ENCODE data around the gene GHSR. TPM values are rescaled to one million over a fixed set of nuclear protein-coding genes. Genes with fewer than 3 reads are reported as not detected.

The GHSR gene
- polyA plus RNA-seq, 1 donor from 2014 or later: not detected

DNA sequence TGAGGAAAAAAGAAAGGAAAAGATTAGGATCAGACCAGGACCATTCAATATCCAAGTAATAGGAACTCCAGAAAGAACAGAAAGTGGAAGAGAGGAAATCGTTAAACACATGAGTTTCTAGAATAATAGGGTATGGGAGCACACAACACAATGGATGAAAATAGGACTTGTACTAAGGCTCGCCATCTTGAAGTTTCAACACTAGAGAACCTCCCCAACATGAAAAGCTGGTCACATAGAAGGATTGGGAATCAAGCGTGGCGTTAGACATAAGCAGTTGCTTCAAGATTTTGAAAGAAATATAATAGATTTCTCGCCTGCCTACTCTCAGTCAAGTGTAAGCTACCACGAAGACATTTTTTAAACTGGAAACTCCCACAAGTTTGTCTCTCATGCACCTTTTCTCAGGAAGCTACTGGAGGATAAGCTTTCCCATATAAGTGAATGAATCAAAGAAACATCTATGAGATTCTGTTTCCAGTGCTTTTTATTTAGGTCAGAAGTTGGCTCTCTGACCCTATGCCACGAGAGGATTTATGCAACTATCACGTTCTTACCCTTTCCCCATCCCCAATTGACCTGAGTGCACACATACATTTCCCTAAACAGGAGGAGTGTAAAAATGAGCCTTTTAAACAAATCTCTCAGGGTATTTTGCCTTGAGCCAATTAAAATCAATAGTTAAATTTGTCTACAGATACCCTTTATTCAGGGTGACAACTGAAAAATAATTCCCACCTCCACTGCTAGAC lies 45.2 kb downstream of the GHSR start:
- no peaks in the 10 kb centered on the region for H3K9me2 ChIP-seq (ENCODE audit: insufficient read depth, low read length)
- H4K20me1 ChIP-seq (ENCODE audit: insufficient read depth): no peaks in the 10 kb centered on the region
- TF ChIP-seq REST (IDR thresholded peaks at IDR 0.05; ENCODE audit: borderline replicate concordance): no peak
- TF ChIP-seq, protein P1, sequence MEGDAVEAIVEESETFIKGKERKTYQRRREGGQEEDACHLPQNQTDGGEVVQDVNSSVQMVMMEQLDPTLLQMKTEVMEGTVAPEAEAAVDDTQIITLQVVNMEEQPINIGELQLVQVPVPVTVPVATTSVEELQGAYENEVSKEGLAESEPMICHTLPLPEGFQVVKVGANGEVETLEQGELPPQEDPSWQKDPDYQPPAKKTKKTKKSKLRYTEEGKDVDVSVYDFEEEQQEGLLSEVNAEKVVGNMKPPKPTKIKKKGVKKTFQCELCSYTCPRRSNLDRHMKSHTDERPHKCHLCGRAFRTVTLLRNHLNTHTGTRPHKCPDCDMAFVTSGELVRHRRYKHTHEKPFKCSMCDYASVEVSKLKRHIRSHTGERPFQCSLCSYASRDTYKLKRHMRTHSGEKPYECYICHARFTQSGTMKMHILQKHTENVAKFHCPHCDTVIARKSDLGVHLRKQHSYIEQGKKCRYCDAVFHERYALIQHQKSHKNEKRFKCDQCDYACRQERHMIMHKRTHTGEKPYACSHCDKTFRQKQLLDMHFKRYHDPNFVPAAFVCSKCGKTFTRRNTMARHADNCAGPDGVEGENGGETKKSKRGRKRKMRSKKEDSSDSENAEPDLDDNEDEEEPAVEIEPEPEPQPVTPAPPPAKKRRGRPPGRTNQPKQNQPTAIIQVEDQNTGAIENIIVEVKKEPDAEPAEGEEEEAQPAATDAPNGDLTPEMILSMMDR (IDR thresholded peaks at IDR 0.05; ENCODE audit: poor library complexity, severe bottlenecking): no peak
- TF ChIP-seq EP300 (conservative IDR thresholded peaks at IDR 0.05; ENCODE audit: poor library complexity, severe bottlenecking): no peak
- no peak for TF ChIP-seq MXI1 (conservative IDR thresholded peaks at IDR 0.05; ENCODE audit: poor library complexity, severe bottlenecking)
- no peak for TF ChIP-seq TAF1 (IDR thresholded peaks at IDR 0.05; ENCODE audit: low read depth)
- no peak for TF ChIP-seq SMC3 (conservative IDR thresholded peaks at IDR 0.05; ENCODE audit: poor library complexity)
- no peak for TF ChIP-seq POLR2AphosphoS5 (IDR thresholded peaks at IDR 0.05)
- TF ChIP-seq EZH2 (IDR thresholded peaks at IDR 0.05; ENCODE audit: borderline replicate concordance, insufficient read depth, low read length, poor library complexity, severe bottlenecking): no peak
- TF ChIP-seq RAD21 (conservative IDR thresholded peaks at IDR 0.05): no peak
- H3K27ac ChIP-seq (ENCODE audit: low read length): no peak overlapping the region
- H3K4me3 ChIP-seq (ENCODE audit: low read length): no peak overlapping the region
- H3K4me2 ChIP-seq (ENCODE audit: low read length): no peak overlapping the region
- no peaks in the 10 kb centered on the region for H3K27me3 ChIP-seq (ENCODE audit: insufficient read depth, low read depth, low read length)
- H3K36me3 ChIP-seq (ENCODE audit: insufficient read depth, low read length): no peaks in the 10 kb centered on the region
- no peaks in the 10 kb centered on the region for H3F3A ChIP-seq (ENCODE audit: insufficient read depth, low read length, poor library complexity, severe bottlenecking)
- H2AFZ ChIP-seq (ENCODE audit: low read depth, low read length): no peak overlapping the region
- no peak overlapping the region for H3K9ac ChIP-seq (ENCODE audit: low read length)
- H3K79me2 ChIP-seq (replicated peaks; ENCODE audit: insufficient read depth, low read length): no peaks in the 10 kb centered on the region
- no peaks in the 10 kb centered on the region for H3K9me3 ChIP-seq (ENCODE audit: low read length)

- Histone ChIP-seq H3K36me3 (ENCODE audit: insufficient read depth, low read length) (no peaks in the 10 kb centered on the region), H3K4me2 (ENCODE audit: low read length) (no peak overlapping the region), H3K9me3 (ENCODE audit: low read length) (no peaks in the 10 kb centered on the region), H3K4me3 (ENCODE audit: low read length) (no peak overlapping the region), H3K79me2 (replicated peaks; ENCODE audit: insufficient read depth, low read length) (no peaks in the 10 kb centered on the region), H3K9me2 (ENCODE audit: insufficient read depth, low read length) (no peaks in the 10 kb centered on the region), H3K27me3 (ENCODE audit: insufficient read depth, low read depth, low read length) (no peaks in the 10 kb centered on the region), H3F3A (ENCODE audit: insufficient read depth, low read length, poor library complexity, severe bottlenecking) (no peaks in the 10 kb centered on the region), H3K9ac (ENCODE audit: low read length) (no peak overlapping the region), H2AFZ (ENCODE audit: low read depth, low read length) (no peak overlapping the region), H3K27ac (ENCODE audit: low read length) (no peak overlapping the region), H4K20me1 (ENCODE audit: insufficient read depth) (no peaks in the 10 kb centered on the region)
- TF ChIP-seq POLR2AphosphoS5 (IDR thresholded peaks at IDR 0.05): no peak
- TF ChIP-seq RAD21 (conservative IDR thresholded peaks at IDR 0.05): no peak
- TF ChIP-seq EP300 (conservative IDR thresholded peaks at IDR 0.05; ENCODE audit: poor library complexity, severe bottlenecking): no peak
- TF ChIP-seq EZH2 (IDR thresholded peaks at IDR 0.05; ENCODE audit: borderline replicate concordance, insufficient read depth, low read length, poor library complexity, severe bottlenecking): no peak
- no peak for TF ChIP-seq TAF1 (IDR thresholded peaks at IDR 0.05; ENCODE audit: low read depth)
- no peak for TF ChIP-seq REST (IDR thresholded peaks at IDR 0.05; ENCODE audit: borderline replicate concordance)
- no peak for TF ChIP-seq MXI1 (conservative IDR thresholded peaks at IDR 0.05; ENCODE audit: poor library complexity, severe bottlenecking)
- no peak for TF ChIP-seq SMC3 (conservative IDR thresholded peaks at IDR 0.05; ENCODE audit: poor library complexity)
- TF ChIP-seq, protein P1 (IDR thresholded peaks at IDR 0.05; ENCODE audit: poor library complexity, severe bottlenecking): no peak
Observed at GRCh38 chr3:172402090-172402489, 46.2 kb downstream of the GHSR start.
